ENCODE results near the gene CCM2L.

The CCM2L gene

GRCh38 chr20:32062776-32063170, 52.5 kb downstream of the CCM2L start:
- DNase-seq = no peak

DNA sequence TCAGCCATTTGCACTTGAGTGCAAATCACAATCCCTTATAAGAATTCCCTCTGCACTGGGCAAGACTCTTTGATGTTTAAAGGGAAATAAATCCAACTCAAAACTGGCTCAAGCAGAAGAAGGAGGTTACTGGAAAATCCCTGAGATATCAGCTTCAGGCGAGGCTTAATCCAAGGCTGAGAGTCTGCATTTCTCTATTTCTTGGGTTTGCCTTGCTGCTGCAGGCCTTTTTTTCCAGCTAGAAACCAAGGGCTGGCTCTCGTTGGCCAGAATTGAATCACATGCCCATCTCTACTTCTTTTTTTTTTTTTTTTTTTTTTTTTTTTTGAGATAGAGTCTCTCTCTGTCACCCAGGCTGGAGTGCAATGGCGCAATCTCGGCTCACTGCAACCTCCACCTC, 53.5 kb downstream of the CCM2L start:
- DNase-seq = no peak

DNA sequence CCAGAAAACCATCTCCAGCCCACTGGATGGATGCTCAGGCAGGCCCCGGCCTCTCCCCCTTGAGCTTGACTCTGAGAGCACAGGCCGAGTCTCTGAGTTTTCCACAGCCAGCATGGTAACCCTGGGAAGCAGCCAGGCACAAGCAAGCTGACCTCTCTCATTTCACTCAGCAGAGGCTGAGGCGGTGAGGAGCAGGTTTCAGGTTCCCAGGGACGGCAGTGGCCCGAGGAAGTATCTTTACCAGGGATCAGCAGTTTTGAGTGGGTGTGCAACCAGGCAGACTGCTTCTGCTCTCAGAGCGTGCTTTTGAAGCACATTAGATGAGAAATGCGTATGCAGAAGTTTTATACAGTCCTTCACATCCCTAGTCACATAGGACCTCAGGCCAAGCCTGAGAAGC, 54.4 kb downstream of the CCM2L start:
- DNase-seq = no peak

- DNase-seq = no peak
Observed at GRCh38 chr20:32067234-32067821, 57.1 kb downstream of the CCM2L start.

- DNase-seq = no peak
Observed at GRCh38 chr20:32068174-32068573, 57.9 kb downstream of the CCM2L start.

- no peak for DNase-seq
Observed at GRCh38 chr20:32069711-32070110, 59.5 kb downstream of the CCM2L start.

DNA sequence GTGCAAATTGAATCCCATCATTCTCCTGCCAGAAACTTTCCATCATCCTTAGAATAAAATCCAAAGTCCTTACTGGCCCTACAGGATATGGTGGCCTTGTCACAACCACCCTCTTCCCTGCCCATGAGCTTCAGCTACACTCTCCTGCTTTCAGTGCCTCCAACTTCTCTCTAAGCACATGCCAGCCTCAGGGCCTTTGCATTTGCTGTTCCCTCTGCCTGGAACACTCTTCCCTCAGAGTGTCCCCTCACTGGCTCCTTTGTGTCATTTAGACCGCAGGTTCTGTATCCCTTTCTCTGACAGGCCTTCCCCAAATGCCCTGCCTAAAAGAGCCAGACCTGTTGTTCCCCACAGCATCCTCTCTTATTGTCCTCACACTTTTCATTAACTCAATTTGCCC, 60.0 kb downstream of the CCM2L start:
- DNase-seq = no peak

- DNase-seq = no peak
Observed at GRCh38 chr20:32070690-32071213, 60.5 kb downstream of the CCM2L start.

DNA sequence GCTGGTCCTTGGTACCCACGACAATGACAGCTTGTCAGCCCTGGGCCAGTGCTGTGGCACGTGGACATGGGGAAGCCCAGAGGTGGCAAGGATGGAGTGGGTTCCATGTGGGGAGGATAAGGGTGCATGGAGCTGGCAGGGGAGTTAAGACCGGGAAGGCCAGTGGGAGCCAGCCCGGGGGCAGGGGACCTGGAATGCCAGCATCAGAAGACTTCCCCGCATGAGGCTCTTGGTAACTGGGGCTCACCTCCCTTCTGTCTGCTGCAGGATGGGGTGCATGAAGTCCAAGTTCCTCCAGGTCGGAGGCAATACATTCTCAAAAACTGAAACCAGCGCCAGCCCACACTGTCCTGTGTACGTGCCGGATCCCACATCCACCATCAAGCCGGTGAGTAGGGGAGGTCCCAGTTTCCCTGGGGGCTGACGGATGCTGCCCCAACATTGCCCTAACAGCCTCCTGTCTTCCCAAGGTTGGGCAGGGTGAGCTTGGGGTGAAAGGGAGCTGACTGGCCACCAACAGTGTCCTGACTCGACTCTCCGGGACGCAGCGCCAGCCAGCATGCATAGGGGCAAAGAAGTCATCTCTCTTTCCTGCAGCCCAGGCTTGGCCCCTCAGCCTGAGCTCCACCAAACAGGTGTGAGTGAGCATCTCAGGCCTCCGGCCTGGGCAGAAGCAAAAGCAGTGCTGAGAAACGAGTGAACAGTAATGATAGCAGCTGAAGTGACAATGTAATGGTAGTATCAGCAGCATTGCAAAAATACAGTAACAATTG, 61.3 kb downstream of the CCM2L start:
- no peak for DNase-seq

- no peak for DNase-seq
Observed at GRCh38 chr20:32072168-32072750, 62.0 kb downstream of the CCM2L start.

DNA sequence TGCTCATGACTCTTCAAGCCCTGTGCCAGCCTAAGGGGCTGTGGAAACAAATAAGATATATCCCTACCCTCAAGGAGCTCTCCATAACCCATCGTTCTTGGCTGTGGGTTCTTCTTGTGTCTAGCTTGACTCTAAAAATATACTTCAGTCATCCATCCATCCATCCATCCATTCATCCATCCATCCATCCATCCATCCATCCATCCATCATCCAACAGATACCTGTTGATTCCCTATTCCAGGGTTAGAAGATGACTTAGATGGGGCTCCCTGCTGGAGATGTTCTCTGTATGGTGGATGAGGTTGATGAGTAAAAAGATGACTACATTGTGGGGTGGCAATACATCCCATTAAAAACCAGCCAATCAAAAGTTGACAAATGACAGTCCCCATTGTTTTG, 65.3 kb downstream of the CCM2L start:
- no peak for DNase-seq

DNA sequence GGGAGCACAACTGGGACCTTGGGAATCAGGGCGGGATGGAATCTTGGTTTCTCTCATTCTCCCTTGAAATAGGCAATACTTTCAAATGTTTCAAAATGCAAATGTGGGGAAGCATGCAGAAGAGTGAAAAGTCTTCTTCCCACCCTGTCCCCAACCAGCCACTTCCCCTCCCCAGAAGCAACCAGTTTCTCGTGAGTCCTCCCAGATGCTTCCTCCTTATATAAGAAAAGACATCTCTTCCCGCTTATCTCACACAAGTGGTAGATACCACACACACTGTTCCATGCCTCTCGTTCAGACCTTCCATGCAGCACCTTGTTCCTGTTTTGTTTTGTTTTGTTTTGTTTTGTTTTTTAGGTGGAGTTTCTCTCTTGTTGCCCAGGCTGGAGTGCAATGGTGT, 67.0 kb downstream of the CCM2L start:
- DNase-seq = no peak

DNA sequence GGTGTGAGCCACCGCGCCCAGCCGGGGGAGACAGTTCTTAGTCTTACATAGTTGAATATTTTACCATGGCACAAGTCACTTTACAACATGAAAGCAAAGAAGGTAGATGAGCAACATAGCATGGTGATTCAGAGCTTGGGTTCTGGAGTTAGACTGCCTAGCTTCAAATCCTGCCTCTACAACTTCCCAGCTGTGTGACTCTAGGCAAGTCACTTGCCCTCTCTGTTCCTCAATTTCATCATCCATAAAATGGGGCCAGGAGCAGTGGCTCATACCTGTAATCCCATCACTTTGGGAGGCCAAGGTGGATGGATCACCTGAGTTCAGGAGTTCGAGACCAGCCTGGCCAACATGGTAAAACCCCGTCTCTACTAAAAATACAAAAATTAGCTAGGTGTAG, 68.1 kb downstream of the CCM2L start:
- no peak for DNase-seq

DNA sequence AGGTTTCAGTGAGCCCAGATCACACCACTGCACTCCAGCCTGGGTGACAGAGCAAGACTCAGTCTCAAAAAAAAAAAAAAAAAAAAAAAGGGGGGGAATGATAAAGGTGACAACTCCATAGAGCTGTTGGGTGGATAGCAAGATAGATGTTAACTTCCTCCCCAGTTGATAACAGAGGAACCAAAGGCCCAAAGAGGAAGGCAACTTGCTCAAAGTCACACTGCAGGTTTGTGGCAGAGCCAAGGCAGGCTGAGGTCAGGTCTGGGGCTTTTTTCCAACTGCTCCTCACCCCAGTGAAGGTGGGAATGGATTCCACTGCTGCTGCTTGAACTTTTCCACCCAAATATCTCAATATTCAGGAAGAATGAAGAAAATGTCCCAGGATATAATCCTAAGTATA, 68.6 kb downstream of the CCM2L start:
- no peak for DNase-seq

DNA sequence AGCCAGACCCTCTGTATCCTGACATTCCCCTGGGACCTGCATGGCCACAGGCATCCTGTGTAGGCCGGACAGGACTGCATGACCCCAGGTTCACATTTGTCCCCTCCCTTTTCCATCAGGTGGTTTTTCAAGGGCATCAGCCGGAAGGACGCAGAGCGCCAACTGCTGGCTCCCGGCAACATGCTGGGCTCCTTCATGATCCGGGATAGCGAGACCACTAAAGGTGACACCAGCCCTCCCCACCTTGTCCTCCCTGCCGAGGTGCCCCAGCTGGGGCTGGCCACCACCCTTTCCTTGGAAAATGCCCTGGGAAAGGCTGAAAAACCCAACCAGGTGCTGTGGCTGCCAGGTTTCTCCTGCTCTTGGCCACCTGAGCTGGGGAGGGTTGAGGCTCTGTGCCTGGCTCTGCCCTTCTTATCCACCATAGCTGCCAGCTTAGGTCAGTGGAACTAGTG, 69.4 kb downstream of the CCM2L start:
- no peak for DNase-seq

- no peak for DNase-seq
Observed at GRCh38 chr20:32080783-32081182, 70.5 kb downstream of the CCM2L start.
